Central memory CD8-positive, alpha-beta T cell (primary cell): ENCODE data around the gene IL32.

ENCODE experiments used
- ATAC-seq: fragments of 150-1000 bp; cut with Tn5 transposase; replicated peaks from 2 replicates; pipeline ENCODE4 v1.10.0; 2022; ENCODE audit warnings: mild to moderate bottlenecking, moderate FRiP score, moderate number of reproducible peaks; ENCODE audit not compliant: poor library complexity, severe bottlenecking; ENCODE audit errors: extremely low read depth
- DNase-seq, 2 donors: peaks; one replicate each; pipeline ENCODE4 v3.0.0; 2021; ENCODE audit warnings: low spot score in 2 of 2
- H3K27ac Mint-ChIP-seq: one replicate; pipeline ENCODE4 v1.8.0; 2022; ENCODE audit warnings: low read depth, mild to moderate bottlenecking, moderate library complexity, mixed read lengths
- H3K27me3 Mint-ChIP-seq: one replicate; pipeline ENCODE4 v1.8.0; 2022; ENCODE audit warnings: mixed read lengths
- H3K36me3 Mint-ChIP-seq: one replicate; pipeline ENCODE4 v1.8.0; 2022; ENCODE audit warnings: mild to moderate bottlenecking, moderate library complexity, mixed read lengths; ENCODE audit not compliant: insufficient read depth
- H3K4me1 Mint-ChIP-seq: one replicate; pipeline ENCODE4 v1.8.0; 2022; ENCODE audit warnings: mixed read lengths
- H3K4me3 Mint-ChIP-seq: one replicate; pipeline ENCODE4 v1.8.0; 2022; ENCODE audit warnings: mild to moderate bottlenecking, moderate library complexity, mixed read lengths
- H3K9me3 Mint-ChIP-seq: one replicate; pipeline ENCODE4 v1.8.0; 2022; ENCODE audit warnings: mixed read lengths

IL32 gene

GRCh38 chr16:3023669-3024478 is 41.6 kb upstream of the IL32 start, which contains the start of the genes HCFC1R1 and THOC6:
TSS of gene HCFC1R1 (minus strand) at chr16:3023942. CDS start at chr16:3023941, 1 bp downstream.
TSS of gene THOC6 (plus strand) at chr16:3024035. CDS start at chr16:3024327, 292 bp downstream.
- ATAC-seq (peak; percentile 87), DNase-seq (peak; percentile 92 to 93)
- peaks cover 16% of the 10 kb centered on the region for H3K36me3 Mint-ChIP-seq
- H3K4me1 Mint-ChIP-seq = peaks cover 49% of the 10 kb centered on the region
- H3K27ac Mint-ChIP-seq = peak within 1 kb of the TSS; percentile 66
- peak within 1 kb of the TSS; percentile 76 for H3K4me3 Mint-ChIP-seq
- no peaks in the 10 kb centered on the region for H3K9me3 Mint-ChIP-seq
- H3K27me3 Mint-ChIP-seq = peaks cover 4% of the 10 kb centered on the region

DNA sequence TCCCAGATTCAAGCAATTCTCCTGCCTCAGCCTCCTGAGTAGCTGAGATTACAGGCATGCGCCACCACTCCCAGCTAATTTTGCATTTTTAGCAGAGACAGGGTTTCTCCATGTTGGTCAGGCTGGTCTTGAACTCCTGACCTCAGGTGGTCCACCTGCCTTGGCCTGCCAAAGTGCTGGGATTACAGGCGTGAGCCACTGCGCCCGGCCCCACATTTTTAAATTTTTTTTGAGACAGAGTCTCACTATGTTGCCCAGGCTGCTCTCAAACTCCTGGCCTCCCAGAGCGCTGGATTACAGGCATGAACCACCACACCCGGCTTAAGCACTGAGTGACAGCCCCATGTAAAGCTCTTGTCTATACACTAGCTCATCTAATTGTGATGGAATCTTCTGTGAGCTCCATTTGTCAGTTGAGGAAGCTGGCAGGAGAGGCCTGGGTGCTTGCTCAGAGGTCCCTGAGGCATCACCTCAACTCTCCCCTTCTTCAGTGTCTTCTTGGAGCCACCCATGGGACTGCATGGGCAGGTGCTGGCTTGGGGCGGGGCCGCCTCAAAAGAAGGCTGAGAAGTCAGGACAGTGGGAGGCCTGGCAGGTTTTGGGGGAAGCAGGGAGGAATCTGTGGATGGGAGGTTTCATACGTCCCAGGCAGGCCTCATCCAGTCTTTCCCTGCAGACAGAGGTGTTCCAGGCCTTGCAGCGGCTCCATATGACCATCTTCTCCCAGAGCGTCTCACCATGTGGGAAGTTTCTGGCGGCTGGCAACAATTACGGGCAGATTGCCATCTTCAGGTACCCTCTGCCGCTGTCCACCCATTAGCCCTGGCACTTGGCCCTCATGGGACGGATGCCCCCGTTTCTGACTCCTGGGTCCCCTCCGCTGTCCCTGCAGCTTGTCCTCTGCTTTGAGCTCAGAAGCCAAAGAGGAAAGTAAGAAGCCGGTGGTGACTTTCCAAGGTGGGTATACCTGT is 40.1 kb upstream of the IL32 start:
- H3K4me1 Mint-ChIP-seq = peaks cover 54% of the 10 kb centered on the region
- H3K9me3 Mint-ChIP-seq = no peaks in the 10 kb centered on the region
- peak overlapping the region; percentile 76 for H3K4me3 Mint-ChIP-seq
- ATAC-seq (no peak), DNase-seq (no peak)
- no peak overlapping the region for H3K27ac Mint-ChIP-seq
- peaks cover 18% of the 10 kb centered on the region for H3K36me3 Mint-ChIP-seq
- H3K27me3 Mint-ChIP-seq = peaks cover 19% of the 10 kb centered on the region

DNA sequence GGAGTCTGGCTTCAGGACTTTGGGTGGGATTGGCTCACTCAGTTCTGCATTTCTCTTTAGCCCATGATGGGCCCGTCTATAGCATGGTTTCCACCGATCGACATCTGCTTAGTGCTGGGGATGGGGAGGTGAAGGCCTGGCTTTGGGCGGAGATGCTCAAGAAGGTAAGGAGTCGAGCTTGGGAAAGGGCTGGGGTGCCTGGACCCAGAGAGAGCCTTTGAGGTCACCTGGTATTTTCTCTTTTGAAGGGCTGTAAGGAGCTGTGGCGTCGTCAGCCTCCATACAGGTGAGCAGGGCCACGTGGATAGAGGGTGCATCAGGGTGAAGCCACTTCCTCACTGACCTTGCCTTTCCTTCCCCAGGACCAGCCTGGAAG is 39.4 kb upstream of the IL32 start:
- H3K27ac Mint-ChIP-seq = no peak overlapping the region
- H3K27me3 Mint-ChIP-seq = peaks cover 26% of the 10 kb centered on the region
- no peaks in the 10 kb centered on the region for H3K9me3 Mint-ChIP-seq
- DNase-seq (no peak), ATAC-seq (no peak)
- H3K4me3 Mint-ChIP-seq = no peak overlapping the region
- H3K36me3 Mint-ChIP-seq = peaks cover 18% of the 10 kb centered on the region
- peaks cover 49% of the 10 kb centered on the region for H3K4me1 Mint-ChIP-seq

DNA sequence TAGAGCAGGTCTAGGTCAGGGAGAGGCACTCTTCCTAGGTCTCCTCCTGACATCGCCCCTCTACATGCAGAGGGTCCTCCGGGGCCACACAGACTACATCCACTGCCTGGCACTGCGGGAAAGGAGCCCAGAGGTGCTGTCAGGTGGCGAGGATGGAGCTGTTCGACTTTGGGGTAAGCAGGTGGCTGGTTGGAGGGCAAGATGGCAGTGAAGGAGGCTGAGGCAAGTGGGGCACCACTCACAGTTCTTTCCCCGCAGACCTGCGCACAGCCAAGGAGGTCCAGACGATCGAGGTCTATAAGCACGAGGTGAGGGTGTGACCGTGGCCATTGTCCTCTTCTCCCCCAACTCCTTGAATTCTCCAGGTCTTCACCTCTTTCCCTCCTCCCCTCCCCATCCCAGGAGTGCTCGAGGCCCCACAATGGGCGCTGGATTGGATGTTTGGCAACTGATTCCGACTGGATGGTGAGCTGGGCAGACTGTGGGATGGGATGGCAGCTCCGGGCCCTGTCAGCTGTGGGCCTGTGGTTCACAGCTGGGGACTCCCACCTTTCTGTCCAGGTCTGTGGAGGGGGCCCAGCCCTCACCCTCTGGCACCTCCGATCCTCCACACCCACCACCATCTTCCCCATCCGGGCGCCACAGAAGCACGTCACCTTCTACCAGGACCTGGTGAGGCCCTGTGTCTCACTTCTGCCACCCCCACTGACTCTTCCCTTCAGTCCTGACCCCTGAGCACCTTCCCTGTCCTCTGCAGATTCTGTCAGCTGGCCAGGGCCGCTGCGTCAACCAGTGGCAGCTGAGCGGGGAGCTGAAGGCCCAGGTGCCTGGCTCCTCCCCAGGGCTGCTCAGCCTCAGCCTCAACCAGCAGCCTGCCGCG is 38.6 kb upstream of the IL32 start:
- Mint-ChIP-seq H3K9me3 (no peaks in the 10 kb centered on the region), H3K4me3 (no peak overlapping the region), H3K4me1 (peaks cover 41% of the 10 kb centered on the region), H3K36me3 (peaks cover 18% of the 10 kb centered on the region), H3K27me3 (peaks cover 33% of the 10 kb centered on the region), H3K27ac (no peak overlapping the region)
- no peak for DNase-seq
- ATAC-seq = no peak

GRCh38 chr16:3027489-3027795 is 38.0 kb upstream of the IL32 start:
- Mint-ChIP-seq H3K27ac (no peak overlapping the region), H3K4me1 (peaks cover 36% of the 10 kb centered on the region), H3K36me3 (peaks cover 18% of the 10 kb centered on the region), H3K27me3 (peaks cover 39% of the 10 kb centered on the region), H3K4me3 (no peak overlapping the region), H3K9me3 (no peaks in the 10 kb centered on the region)
- ATAC-seq (no peak), DNase-seq (no peak)

DNA sequence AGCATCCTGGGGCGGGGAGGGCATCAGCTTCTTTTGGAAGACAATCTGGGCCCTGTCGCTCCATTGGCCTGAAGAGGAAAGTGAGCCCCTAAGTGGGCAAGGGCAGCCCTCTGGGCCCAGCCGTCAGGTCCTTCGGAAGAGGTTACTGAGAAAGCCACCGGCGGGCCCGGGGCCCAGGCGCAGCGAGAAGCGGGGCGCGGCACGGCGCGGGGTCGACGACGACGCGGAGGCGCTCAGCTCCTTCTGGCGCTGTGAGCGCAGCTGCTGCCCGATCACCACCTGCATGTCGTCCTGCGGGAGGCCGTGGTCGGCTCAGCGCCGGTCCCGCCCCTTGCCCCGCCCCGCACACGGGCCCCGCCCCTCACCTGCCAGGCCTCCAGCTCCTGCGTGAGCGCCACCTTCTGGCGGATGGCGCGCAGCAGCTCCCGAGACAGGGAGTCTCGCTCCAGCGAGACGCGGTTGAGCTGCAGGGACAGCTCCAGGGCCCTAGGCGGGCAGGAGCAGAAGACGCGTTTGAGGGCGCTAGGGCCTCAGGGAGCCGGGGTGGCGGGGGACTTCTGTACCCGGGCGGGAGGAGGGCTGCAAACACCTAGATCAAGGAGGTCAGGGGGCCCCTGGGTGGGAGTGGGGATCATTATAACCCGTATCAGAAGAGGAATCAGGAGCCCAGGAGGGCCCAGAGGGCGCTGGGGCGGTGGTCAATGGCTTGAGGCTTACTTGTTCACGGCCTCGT is 37.3 kb upstream of the IL32 start:
- peaks cover 35% of the 10 kb centered on the region for H3K4me1 Mint-ChIP-seq
- H3K4me3 Mint-ChIP-seq = peak overlapping the region; percentile 42
- H3K27ac Mint-ChIP-seq = no peak overlapping the region
- H3K9me3 Mint-ChIP-seq = no peaks in the 10 kb centered on the region
- peaks cover 18% of the 10 kb centered on the region for H3K36me3 Mint-ChIP-seq
- ATAC-seq (peak; percentile 17), DNase-seq (peak; percentile 66 to 76)
- peaks cover 46% of the 10 kb centered on the region for H3K27me3 Mint-ChIP-seq

DNA sequence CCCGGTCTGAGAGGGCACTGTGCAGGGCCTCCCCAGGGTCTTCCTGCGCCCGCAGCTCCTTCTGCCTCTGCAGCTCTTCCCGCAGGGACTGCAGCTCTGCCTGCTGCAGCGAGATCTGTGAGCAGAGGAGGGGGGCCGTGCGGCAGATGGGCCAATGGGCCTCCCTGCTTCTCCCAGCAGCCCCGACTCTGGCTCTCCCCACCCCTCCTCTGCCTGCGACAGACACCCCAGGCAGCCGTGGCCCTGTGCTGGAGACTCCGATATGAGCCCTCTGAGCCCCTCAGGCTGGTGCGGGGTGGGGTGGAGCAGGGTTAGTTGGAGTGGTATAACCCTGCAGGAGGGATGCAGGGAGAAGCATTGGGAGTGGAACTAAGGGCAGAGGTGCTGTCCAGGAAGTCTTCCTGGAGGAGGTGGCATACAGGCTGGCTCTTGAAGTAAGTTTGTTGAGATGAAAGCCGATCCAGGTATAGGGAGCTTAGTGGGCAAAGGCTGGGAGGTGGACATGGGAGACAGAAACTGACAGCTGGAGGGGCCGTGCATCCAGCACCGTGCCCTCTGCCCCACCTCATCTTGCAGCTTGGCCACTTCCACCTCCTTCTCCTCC is 36.6 kb upstream of the IL32 start:
- H3K27ac Mint-ChIP-seq = no peak overlapping the region
- H3K9me3 Mint-ChIP-seq = no peaks in the 10 kb centered on the region
- no peak for DNase-seq
- H3K27me3 Mint-ChIP-seq = peaks cover 53% of the 10 kb centered on the region
- H3K36me3 Mint-ChIP-seq = peaks cover 18% of the 10 kb centered on the region
- H3K4me3 Mint-ChIP-seq = peak overlapping the region; percentile 20
- no peak for ATAC-seq
- H3K4me1 Mint-ChIP-seq = peaks cover 33% of the 10 kb centered on the region

DNA sequence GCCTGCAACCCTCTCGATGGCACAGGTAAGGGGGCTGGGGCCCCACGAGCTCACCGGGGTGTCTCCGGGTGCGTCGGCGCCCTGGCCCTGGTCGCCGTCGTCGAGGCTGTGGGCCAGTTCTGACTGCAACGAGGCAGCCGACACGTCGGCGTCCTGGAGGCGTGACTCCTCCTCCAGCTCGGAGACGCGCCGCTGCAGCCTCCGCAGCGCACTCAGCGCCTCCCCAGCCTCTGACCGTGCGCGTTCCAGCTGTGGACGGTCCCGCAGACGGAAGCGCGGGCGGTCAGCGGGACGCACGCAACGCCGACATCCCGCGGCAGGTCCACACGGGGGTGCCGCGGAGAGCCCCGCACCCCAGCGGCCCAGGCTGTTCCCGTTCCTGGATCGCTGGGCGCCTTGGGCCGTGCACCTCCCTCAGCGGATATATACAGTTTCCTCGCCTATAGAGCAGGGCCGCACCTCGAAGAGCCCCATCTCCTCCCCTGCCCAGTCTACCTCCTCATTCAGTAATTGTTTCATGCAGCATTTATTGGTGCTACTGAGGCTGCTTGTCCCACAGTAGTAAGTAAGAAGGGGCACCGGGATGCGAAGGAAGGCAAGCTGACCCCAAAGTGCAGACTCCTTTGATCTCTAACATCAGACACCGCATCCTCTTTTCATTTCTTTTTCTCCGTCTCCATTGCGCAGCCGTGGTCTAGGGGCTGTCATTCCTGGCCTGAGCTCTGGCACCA is 35.8 kb upstream of the IL32 start:
- no peak overlapping the region for H3K27ac Mint-ChIP-seq
- peak overlapping the region; percentile 48 for H3K4me3 Mint-ChIP-seq
- H3K4me1 Mint-ChIP-seq = peaks cover 26% of the 10 kb centered on the region
- ATAC-seq (peak; percentile 16), DNase-seq (no peak)
- no peaks in the 10 kb centered on the region for H3K9me3 Mint-ChIP-seq
- peaks cover 12% of the 10 kb centered on the region for H3K36me3 Mint-ChIP-seq
- H3K27me3 Mint-ChIP-seq = peaks cover 61% of the 10 kb centered on the region

- DNase-seq (no peak), ATAC-seq (no peak)
- H3K27me3 Mint-ChIP-seq = peaks cover 70% of the 10 kb centered on the region
- no peaks in the 10 kb centered on the region for H3K9me3 Mint-ChIP-seq
- peaks cover 27% of the 10 kb centered on the region for H3K4me1 Mint-ChIP-seq
- H3K27ac Mint-ChIP-seq = no peak overlapping the region
- H3K36me3 Mint-ChIP-seq = peaks cover 12% of the 10 kb centered on the region
- peak overlapping the region; percentile 48 for H3K4me3 Mint-ChIP-seq
Measured at GRCh38 chr16:3030222-3031212, 34.9 kb upstream of the IL32 start.

DNA sequence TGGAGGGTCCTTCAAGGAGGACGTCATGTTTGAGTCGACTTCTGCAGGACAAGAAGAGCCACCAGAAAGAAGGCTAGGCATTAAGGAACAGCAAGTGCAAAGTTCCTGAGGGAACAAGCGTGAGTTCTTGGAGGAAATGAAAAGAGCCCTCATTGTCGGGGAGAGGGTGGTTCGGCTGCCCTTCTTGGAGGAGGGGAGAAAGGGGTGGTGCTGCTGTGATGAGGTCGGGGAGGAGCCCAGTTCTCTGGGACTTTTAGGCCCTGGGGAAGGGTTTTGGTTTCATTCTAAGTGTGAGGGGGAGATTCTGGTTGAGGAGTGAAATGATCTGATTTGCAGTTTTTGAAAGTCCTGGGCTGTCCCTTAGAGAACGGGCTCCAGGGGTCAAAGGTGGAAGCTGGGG is 32.8 kb upstream of the IL32 start:
- DNase-seq = no peak
- no peak overlapping the region for H3K27ac Mint-ChIP-seq
- peaks cover 9% of the 10 kb centered on the region for H3K36me3 Mint-ChIP-seq
- H3K4me3 Mint-ChIP-seq = no peak overlapping the region
- peaks cover 86% of the 10 kb centered on the region for H3K27me3 Mint-ChIP-seq
- ATAC-seq = no peak
- H3K9me3 Mint-ChIP-seq = no peaks in the 10 kb centered on the region
- peaks cover 37% of the 10 kb centered on the region for H3K4me1 Mint-ChIP-seq
